C4-2B (cell line): Measurements from ENCODE around the gene FUOM.

ENCODE experiments used
- ZFX ChIP-seq: fragments of 450-650 bp; IDR thresholded peaks from 2 replicates; pipeline ENCODE4 v1.6.1; 2017
- TF ChIP-seq, protein P1 (sequence below): fragments of 450-650 bp; conservative IDR thresholded peaks from 2 replicates; pipeline ENCODE4 v1.5.1; 2017; ENCODE audit warnings: mild to moderate bottlenecking

- TF ChIP-seq, protein P1, sequence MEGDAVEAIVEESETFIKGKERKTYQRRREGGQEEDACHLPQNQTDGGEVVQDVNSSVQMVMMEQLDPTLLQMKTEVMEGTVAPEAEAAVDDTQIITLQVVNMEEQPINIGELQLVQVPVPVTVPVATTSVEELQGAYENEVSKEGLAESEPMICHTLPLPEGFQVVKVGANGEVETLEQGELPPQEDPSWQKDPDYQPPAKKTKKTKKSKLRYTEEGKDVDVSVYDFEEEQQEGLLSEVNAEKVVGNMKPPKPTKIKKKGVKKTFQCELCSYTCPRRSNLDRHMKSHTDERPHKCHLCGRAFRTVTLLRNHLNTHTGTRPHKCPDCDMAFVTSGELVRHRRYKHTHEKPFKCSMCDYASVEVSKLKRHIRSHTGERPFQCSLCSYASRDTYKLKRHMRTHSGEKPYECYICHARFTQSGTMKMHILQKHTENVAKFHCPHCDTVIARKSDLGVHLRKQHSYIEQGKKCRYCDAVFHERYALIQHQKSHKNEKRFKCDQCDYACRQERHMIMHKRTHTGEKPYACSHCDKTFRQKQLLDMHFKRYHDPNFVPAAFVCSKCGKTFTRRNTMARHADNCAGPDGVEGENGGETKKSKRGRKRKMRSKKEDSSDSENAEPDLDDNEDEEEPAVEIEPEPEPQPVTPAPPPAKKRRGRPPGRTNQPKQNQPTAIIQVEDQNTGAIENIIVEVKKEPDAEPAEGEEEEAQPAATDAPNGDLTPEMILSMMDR, result no peak
- no peak for TF ChIP-seq ZFX
Observed at GRCh38 chr10:133316732-133317131, 41.1 kb downstream of the FUOM start.
